ENCODE results near the gene THBS4. TPM values are rescaled to one million over a fixed set of nuclear protein-coding genes. Genes with fewer than 3 reads are reported as not detected.

The THBS4 gene
- total and polyA plus RNA-seq, 10 of the 15 experiments (the other 5 are each of a cell fraction or from before 2014, with no cell fraction given): 0.31 to 1.7 (median 0.75) TPM

GRCh38 chr5:80124121-80124918 lies 89.2 kb downstream of the THBS4 start:
- WGBS (ENCODE audit: insufficient coverage, insufficient replicate concordance, low lambda C conversion rate, missing lambda C conversion rate): 78% methylated on average over 9 of the region's 9 CpGs
- ChIA-PET SMC1A (ENCODE audit: uncharacterized antibody, unreplicated experiment) (interaction anchor here (0.7 to 5.0 kb wide), 11 partner anchors 14 to 182 kb away, joined by 3 to 56 read pairs (median 5); partner anchors contain the start of gene SERINC5), RAD21 (ENCODE audit: unreplicated experiment) (interaction anchor here (0.5 to 3.2 kb wide), 7 partner anchors 14 to 153 kb away, joined by 3 to 41 read pairs (median 4); partner anchors contain the start of gene SERINC5), POLR2A (interaction anchor here (0.9 to 2.0 kb wide), 7 partner anchors 15 to 532 kb away, joined by 3 to 11 read pairs (median 5); partner anchors contain the start of gene SERINC5), CTCF (interaction anchor here (1.1 to 3.6 kb wide), 4 partner anchors 28 to 130 kb away, joined by 3 to 24 read pairs (median 4); no protein-coding TSS in a partner anchor)
- ATAC-seq: no peak
- H3K9ac ChIP-seq (ENCODE audit: control insufficient read depth, insufficient read depth, low read length): peak overlapping the region; percentile 17; the same call in 1 of the 2 replicates
- intact Hi-C loops (cut with micrococcal nuclease; ENCODE audit: unreplicated experiment) (no loop called here), in situ Hi-C loops (cut with MboI) (no loop called here)
- H3K27ac ChIP-seq (ENCODE audit: control insufficient read depth, insufficient read depth): peak overlapping the region; percentile 74
- no peak overlapping the region for H2AFZ ChIP-seq (ENCODE audit: control insufficient read depth, low read depth, low read length)
- peaks cover 28% of the 10 kb centered on the region for H3K4me1 ChIP-seq (ENCODE audit: control insufficient read depth, insufficient read depth, low read length)
- peak overlapping the region; percentile 70 for H3K4me2 ChIP-seq (ENCODE audit: control insufficient read depth, insufficient read depth)
- no peaks in the 10 kb centered on the region for H4K20me1 ChIP-seq (ENCODE audit: control insufficient read depth, insufficient read depth)
- no peaks in the 10 kb centered on the region for H3K27me3 ChIP-seq (replicated peaks in 1 of 2; ENCODE audit: control insufficient read depth in 2 of 2, insufficient read depth in 2 of 2, low read length in 1 of 2)
- H3K9me3 ChIP-seq (replicated peaks; ENCODE audit: control insufficient read depth, insufficient read depth, low read length): peaks cover 3% of the 10 kb centered on the region; the same call in 2 of the 3 replicates
- H3K79me2 ChIP-seq (ENCODE audit: control insufficient read depth, insufficient read depth, low read length): no peaks in the 10 kb centered on the region
- no peaks in the 10 kb centered on the region for H3K36me3 ChIP-seq (ENCODE audit: control insufficient read depth in 2 of 2, insufficient read depth in 2 of 2, low read length in 1 of 2)
- TF ChIP-seq RB1 (IDR thresholded peaks at IDR 0.05; ENCODE audit: borderline replicate concordance): no peak
- no peak for TF ChIP-seq CREB1 (IDR thresholded peaks at IDR 0.05; ENCODE audit: low read depth)
- TF ChIP-seq ZBTB11 (CRISPR knock-in tag; IDR thresholded peaks at IDR 0.05): no peak
- TF ChIP-seq YY1 (IDR thresholded peaks at IDR 0.05; ENCODE audit: low read depth, low read length): no peak
- no peak for TF ChIP-seq POLR2A (IDR thresholded peaks at IDR 0.05; ENCODE audit: low read depth, low read length)
- TF ChIP-seq IRF4 (IDR thresholded peaks at IDR 0.05; ENCODE audit: low read depth, low read length): no peak
- no peak for TF ChIP-seq IKZF1 (conservative IDR thresholded peaks at IDR 0.05)
- TF ChIP-seq RCOR1 (conservative IDR thresholded peaks at IDR 0.05; ENCODE audit: low read depth, low read length): no peak
- no peak for TF ChIP-seq EED (IDR thresholded peaks at IDR 0.05; ENCODE audit: low read depth)
- TF ChIP-seq FOS (IDR thresholded peaks at IDR 0.05; ENCODE audit: borderline replicate concordance, extremely low read depth, insufficient read length): no peak
- TF ChIP-seq STAT1 (conservative IDR thresholded peaks at IDR 0.05): no peak
- TF ChIP-seq, protein P1, sequence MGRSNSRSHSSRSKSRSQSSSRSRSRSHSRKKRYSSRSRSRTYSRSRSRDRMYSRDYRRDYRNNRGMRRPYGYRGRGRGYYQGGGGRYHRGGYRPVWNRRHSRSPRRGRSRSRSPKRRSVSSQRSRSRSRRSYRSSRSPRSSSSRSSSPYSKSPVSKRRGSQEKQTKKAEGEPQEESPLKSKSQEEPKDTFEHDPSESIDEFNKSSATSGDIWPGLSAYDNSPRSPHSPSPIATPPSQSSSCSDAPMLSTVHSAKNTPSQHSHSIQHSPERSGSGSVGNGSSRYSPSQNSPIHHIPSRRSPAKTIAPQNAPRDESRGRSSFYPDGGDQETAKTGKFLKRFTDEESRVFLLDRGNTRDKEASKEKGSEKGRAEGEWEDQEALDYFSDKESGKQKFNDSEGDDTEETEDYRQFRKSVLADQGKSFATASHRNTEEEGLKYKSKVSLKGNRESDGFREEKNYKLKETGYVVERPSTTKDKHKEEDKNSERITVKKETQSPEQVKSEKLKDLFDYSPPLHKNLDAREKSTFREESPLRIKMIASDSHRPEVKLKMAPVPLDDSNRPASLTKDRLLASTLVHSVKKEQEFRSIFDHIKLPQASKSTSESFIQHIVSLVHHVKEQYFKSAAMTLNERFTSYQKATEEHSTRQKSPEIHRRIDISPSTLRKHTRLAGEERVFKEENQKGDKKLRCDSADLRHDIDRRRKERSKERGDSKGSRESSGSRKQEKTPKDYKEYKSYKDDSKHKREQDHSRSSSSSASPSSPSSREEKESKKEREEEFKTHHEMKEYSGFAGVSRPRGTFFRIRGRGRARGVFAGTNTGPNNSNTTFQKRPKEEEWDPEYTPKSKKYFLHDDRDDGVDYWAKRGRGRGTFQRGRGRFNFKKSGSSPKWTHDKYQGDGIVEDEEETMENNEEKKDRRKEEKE (IDR thresholded peaks at IDR 0.05): no peak
- TF ChIP-seq ATF3 (IDR thresholded peaks at IDR 0.05; ENCODE audit: borderline replicate concordance, extremely low read depth, low read depth, low read length): no peak
- TF ChIP-seq TCF7 (IDR thresholded peaks at IDR 0.05; ENCODE audit: borderline replicate concordance): no peak
- TF ChIP-seq JUND (IDR thresholded peaks at IDR 0.05; ENCODE audit: low read depth, low read length): no peak
- TF ChIP-seq SIX5 (IDR thresholded peaks at IDR 0.05; ENCODE audit: low read depth, low read length, severe bottlenecking): no peak
- FAIRE-seq: no peak
- 0 out of 2 replicates have a peak overlapping the region, but pooled peaks have one; percentile 59 for H3K4me3 ChIP-seq
- DNase-seq (ENCODE audit: low read depth, low spot score): no peak
- BruUV-seq (replicated peaks): no TSS peak

All from GM12878 (cell line).